ENCODE measurements around the gene SERPINE1. TPM values are rescaled to one million over a fixed set of nuclear protein-coding genes. Genes with fewer than 3 reads are reported as not detected.

The SERPINE1 gene
- total RNA-seq, 4 donors from 2014 or later, result 36.4 to 861 (median 118) TPM

- DNase-seq (ENCODE audit: low spot score) (no peak), ATAC-seq (ENCODE audit: low FRiP score) (no peak)
- no peak for TF ChIP-seq CTCF (IDR thresholded peaks at IDR 0.05)
Measured at GRCh38 chr7:101169110-101169837, 42.4 kb downstream of the SERPINE1 start.

- peak; percentile 72 for DNase-seq (ENCODE audit: low spot score)
- TF ChIP-seq CTCF (IDR thresholded peaks at IDR 0.05), result peak in 1 of 3 donors; percentile 16
- ATAC-seq (ENCODE audit: low FRiP score), result peak; percentile 63
Measured at GRCh38 chr7:101169838-101170551, 43.1 kb downstream of the SERPINE1 start.

GRCh38 chr7:101170617-101171441 is 43.9 kb downstream of the SERPINE1 start:
- DNase-seq (ENCODE audit: low spot score), result no peak
- TF ChIP-seq CTCF (IDR thresholded peaks at IDR 0.05), result no peak
- ATAC-seq (ENCODE audit: low FRiP score), result no peak

- no peak for ATAC-seq (ENCODE audit: low FRiP score)
- no peak for DNase-seq (ENCODE audit: low spot score)
- no peak for TF ChIP-seq CTCF (IDR thresholded peaks at IDR 0.05)
Measured at GRCh38 chr7:101171442-101171837, 44.5 kb downstream of the SERPINE1 start.

- DNase-seq (ENCODE audit: low spot score) (no peak), ATAC-seq (ENCODE audit: low FRiP score) (no peak)
- TF ChIP-seq CTCF (IDR thresholded peaks at IDR 0.05), result no peak
Measured at GRCh38 chr7:101172005-101172853, 45.3 kb downstream of the SERPINE1 start.
